ENCODE results near the gene FAM81B.

Gene FAM81B

GRCh38 chr5:95358320-95358719, 32.8 kb upstream of the FAM81B start:
- TF ChIP-seq SIN3A (IDR thresholded peaks at IDR 0.05; ENCODE audit: borderline replicate concordance, insufficient read depth, low read length) (no peak), POLR2AphosphoS5 (IDR thresholded peaks at IDR 0.05; ENCODE audit: low read depth, low read length) (no peak), TAF1 (IDR thresholded peaks at IDR 0.05; ENCODE audit: borderline replicate concordance, insufficient read depth, low read length) (no peak), FOXP2 (optimal IDR thresholded peaks at IDR 0.05; ENCODE audit: borderline replicate concordance, extremely low read depth, extremely low read length, insufficient read depth) (no peak)
- TF ChIP-seq, protein P1, sequence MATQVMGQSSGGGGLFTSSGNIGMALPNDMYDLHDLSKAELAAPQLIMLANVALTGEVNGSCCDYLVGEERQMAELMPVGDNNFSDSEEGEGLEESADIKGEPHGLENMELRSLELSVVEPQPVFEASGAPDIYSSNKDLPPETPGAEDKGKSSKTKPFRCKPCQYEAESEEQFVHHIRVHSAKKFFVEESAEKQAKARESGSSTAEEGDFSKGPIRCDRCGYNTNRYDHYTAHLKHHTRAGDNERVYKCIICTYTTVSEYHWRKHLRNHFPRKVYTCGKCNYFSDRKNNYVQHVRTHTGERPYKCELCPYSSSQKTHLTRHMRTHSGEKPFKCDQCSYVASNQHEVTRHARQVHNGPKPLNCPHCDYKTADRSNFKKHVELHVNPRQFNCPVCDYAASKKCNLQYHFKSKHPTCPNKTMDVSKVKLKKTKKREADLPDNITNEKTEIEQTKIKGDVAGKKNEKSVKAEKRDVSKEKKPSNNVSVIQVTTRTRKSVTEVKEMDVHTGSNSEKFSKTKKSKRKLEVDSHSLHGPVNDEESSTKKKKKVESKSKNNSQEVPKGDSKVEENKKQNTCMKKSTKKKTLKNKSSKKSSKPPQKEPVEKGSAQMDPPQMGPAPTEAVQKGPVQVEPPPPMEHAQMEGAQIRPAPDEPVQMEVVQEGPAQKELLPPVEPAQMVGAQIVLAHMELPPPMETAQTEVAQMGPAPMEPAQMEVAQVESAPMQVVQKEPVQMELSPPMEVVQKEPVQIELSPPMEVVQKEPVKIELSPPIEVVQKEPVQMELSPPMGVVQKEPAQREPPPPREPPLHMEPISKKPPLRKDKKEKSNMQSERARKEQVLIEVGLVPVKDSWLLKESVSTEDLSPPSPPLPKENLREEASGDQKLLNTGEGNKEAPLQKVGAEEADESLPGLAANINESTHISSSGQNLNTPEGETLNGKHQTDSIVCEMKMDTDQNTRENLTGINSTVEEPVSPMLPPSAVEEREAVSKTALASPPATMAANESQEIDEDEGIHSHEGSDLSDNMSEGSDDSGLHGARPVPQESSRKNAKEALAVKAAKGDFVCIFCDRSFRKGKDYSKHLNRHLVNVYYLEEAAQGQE (IDR thresholded peaks at IDR 0.05; ENCODE audit: insufficient read depth in 1 of 2, low read depth in 2 of 2, low read length in 2 of 2): no peak

- TF ChIP-seq SIN3A (IDR thresholded peaks at IDR 0.05; ENCODE audit: borderline replicate concordance, insufficient read depth, low read length) (no peak), POLR2AphosphoS5 (IDR thresholded peaks at IDR 0.05; ENCODE audit: low read depth, low read length) (no peak)
Observed at GRCh38 chr5:95358848-95359247, 32.3 kb upstream of the FAM81B start.

DNA sequence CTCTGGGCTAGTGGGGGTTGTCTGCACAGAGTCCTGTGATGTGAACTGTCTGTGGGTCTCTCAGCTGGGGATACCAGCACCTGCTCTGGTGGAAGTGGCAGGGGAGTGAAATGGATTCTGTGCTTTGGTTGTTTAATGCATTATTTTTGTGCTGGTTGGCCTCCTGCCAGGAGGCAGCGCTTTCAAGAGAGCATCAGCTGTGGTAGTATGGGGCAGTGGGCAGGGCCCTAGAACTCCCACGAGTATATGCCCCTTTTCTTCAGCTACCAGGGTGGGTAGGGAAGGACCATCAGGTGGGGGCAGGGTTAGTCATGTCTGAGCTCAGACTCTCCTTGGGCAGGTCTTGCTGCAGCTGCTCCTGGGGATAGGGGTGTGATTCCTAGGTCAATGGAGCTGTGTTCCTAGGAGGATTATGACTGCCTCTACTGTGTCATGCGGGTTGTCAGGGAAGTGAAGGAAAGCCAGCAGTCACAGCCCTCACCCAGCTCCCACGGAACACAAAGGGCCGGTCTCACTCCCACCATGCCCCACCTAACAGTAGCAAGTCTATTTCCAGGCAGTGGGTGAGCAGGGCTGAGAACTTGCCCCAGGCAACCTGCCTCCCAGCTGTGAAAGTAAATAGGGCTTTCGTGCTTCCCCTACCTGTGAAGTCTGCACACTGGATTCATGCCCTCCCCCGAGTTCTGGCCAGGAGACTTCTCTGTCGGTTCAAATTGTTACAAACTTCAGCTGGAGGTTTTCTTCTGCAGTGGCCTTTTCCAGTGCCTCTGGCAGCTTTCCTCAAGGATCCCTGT, 25.7 kb upstream of the FAM81B start:
- TF ChIP-seq TAF1 (IDR thresholded peaks at IDR 0.05; ENCODE audit: borderline replicate concordance, insufficient read depth, low read length) (no peak), SIN3A (IDR thresholded peaks at IDR 0.05; ENCODE audit: borderline replicate concordance, insufficient read depth, low read length) (no peak), POLR2AphosphoS5 (IDR thresholded peaks at IDR 0.05; ENCODE audit: low read depth, low read length) (no peak), FOXP2 (optimal IDR thresholded peaks at IDR 0.05; ENCODE audit: borderline replicate concordance, extremely low read depth, extremely low read length, insufficient read depth) (no peak)
- TF ChIP-seq, protein P1 (IDR thresholded peaks at IDR 0.05; ENCODE audit: insufficient read depth in 1 of 2, low read depth in 2 of 2, low read length in 2 of 2): no peak

GRCh38 chr5:95369782-95370181, 21.4 kb upstream of the FAM81B start:
- TF ChIP-seq SIN3A (IDR thresholded peaks at IDR 0.05; ENCODE audit: borderline replicate concordance, insufficient read depth, low read length) (no peak), POLR2AphosphoS5 (IDR thresholded peaks at IDR 0.05; ENCODE audit: low read depth, low read length) (no peak), FOXP2 (optimal IDR thresholded peaks at IDR 0.05; ENCODE audit: borderline replicate concordance, extremely low read depth, extremely low read length, insufficient read depth) (no peak), TAF1 (IDR thresholded peaks at IDR 0.05; ENCODE audit: borderline replicate concordance, insufficient read depth, low read length) (no peak)
- TF ChIP-seq, protein P1 (IDR thresholded peaks at IDR 0.05; ENCODE audit: insufficient read depth in 1 of 2, low read depth in 2 of 2, low read length in 2 of 2): no peak

DNA sequence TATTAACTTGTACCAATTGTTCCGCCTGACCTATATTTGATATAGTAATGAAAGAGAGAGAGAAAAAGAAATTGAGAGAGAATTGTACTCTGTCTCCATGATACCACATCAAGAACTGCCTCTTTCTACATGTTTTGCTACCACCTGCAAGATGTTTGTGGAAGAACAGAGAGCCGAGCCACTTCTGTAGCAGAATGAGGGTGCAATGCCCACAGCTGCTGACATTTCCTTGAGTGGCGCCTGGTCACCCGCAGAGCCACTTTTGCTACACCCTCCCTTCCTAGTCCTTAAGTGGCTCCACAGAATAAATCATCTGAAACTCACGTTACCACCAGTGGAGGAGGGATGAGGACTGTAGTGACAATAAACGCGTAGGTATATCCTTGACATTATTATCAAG, 17.1 kb upstream of the FAM81B start:
- TF ChIP-seq POLR2AphosphoS5 (IDR thresholded peaks at IDR 0.05; ENCODE audit: low read depth, low read length): no peak
- no peak for TF ChIP-seq FOXP2 (optimal IDR thresholded peaks at IDR 0.05; ENCODE audit: borderline replicate concordance, extremely low read depth, extremely low read length, insufficient read depth)
- TF ChIP-seq, protein P1 (IDR thresholded peaks at IDR 0.05; ENCODE audit: insufficient read depth in 1 of 2, low read depth in 2 of 2, low read length in 2 of 2): no peak
- no peak for TF ChIP-seq TAF1 (IDR thresholded peaks at IDR 0.05; ENCODE audit: borderline replicate concordance, insufficient read depth, low read length)
- no peak for TF ChIP-seq SIN3A (IDR thresholded peaks at IDR 0.05; ENCODE audit: borderline replicate concordance, insufficient read depth, low read length)
